B cell (primary cell): ENCODE results near the gene SNX19. TPM values are rescaled to one million over a fixed set of nuclear protein-coding genes. Genes with fewer than 3 reads are reported as not detected.

Source experiments
- ATAC-seq: fragments of 200-7000 bp; cut with Tn5 transposase; one replicate; pipeline ENCODE4 v1.10.0; 2021; ENCODE audit warnings: low read depth, mild to moderate bottlenecking, moderate number of reproducible peaks, moderate library complexity
- CTCF ChIA-PET: fragments of 350-600 bp; sonication (Branson Sonifier 250); formaldehyde crosslinking; loops from one replicate; lab custom pipeline; 2021; ENCODE audit warnings: antibody characterized with exemption, inconsistent platforms; lab: Charles Lee
- POLR2A ChIA-PET: fragments of 350-600 bp; sonication (Branson Sonifier 250); formaldehyde crosslinking; loops from one replicate; lab custom pipeline; 2021; ENCODE audit warnings: antibody characterized with exemption; lab: Charles Lee
- DNase-seq: peaks from one replicate; pipeline ENCODE4 v3.0.0; 2013
- H2AFZ ChIP-seq: 2 replicates; pipeline ENCODE4 v1.6.1; 2012; ENCODE audit warnings: mild to moderate bottlenecking, low read depth, low read length; ENCODE audit not compliant: insufficient read depth, poor library complexity, severe bottlenecking
- H3K27ac ChIP-seq, 2 donors: 1 replicate in 1 of 2; 2 replicates in 1 of 2; pipeline ENCODE4 v1.5.1; 2012 to 2013; ENCODE audit warnings: low read length in 2 of 2, mild to moderate bottlenecking in 2 of 2, moderate library complexity in 1 of 2
- H3K27me3 ChIP-seq, 4 experiments: fragments of 200-600 bp in 1 of 4; sonication (generic) in 1 of 4; replicated peaks in 1 of 4; 1 replicate in 2 of 4; 2 replicates in 2 of 4; pipeline versions ENCODE4 v1.6.1 to v1.7.0; 2013 to 2016; ENCODE audit warnings: low read length in 3 of 4, mild to moderate bottlenecking in 2 of 4, mixed read lengths in 1 of 4, moderate library complexity in 1 of 4; ENCODE audit not compliant: insufficient read depth in 4 of 4, control insufficient read depth in 3 of 4; ENCODE audit errors: control extremely low read depth in 1 of 4
- H3K36me3 ChIP-seq, 2 experiments: replicated peaks in 1 of 2; 1 replicate in 1 of 2; 2 replicates in 1 of 2; pipeline versions ENCODE4 v1.6.1 to v1.7.1; 2013; ENCODE audit warnings: low read length in 1 of 2; ENCODE audit not compliant: insufficient read depth in 2 of 2, control insufficient read depth in 1 of 2; ENCODE audit errors: control extremely low read depth in 1 of 2, extremely low read depth in 1 of 2
- H3K4me1 ChIP-seq, 2 donors: fragments of 200-600 bp in 1 of 2; sonication (generic) in 1 of 2; 1 replicate in 1 of 2; 2 replicates in 1 of 2; pipeline versions ENCODE4 v1.5.1 to v1.6.1; 2013 to 2017; ENCODE audit warnings: low read length in 2 of 2; ENCODE audit not compliant: control insufficient read depth in 2 of 2, insufficient read depth in 2 of 2
- H3K4me2 ChIP-seq: replicated peaks from 2 replicates; pipeline ENCODE3; 2012; ENCODE audit warnings: mild to moderate bottlenecking, low read depth, low read length; ENCODE audit not compliant: poor library complexity, severe bottlenecking
- H3K4me3 ChIP-seq, 5 experiments: fragments of 200-600 bp in 1 of 5; sonication (generic) in 1 of 5; 1 replicate in 3 of 5; 2 replicates in 2 of 5; pipeline versions ENCODE4 v1.5.1 to v1.7.0; 2011 to 2016; ENCODE audit warnings: low read length in 4 of 5, mild to moderate bottlenecking in 4 of 5, low read depth in 2 of 5, control low read depth in 1 of 5, moderate library complexity in 1 of 5; ENCODE audit not compliant: insufficient read depth in 1 of 5; ENCODE audit errors: control extremely low read depth in 1 of 5, extremely low read depth in 1 of 5
- H3K79me2 ChIP-seq: fragments of 200-600 bp; sonication (generic); one replicate; pipeline ENCODE4 v1.6.0; 2016; ENCODE audit warnings: low read length; ENCODE audit not compliant: control insufficient read depth, insufficient read depth
- H3K9ac ChIP-seq: fragments of 200-600 bp; sonication (generic); 2 replicates; pipeline ENCODE4 v1.6.1; 2017; ENCODE audit warnings: mild to moderate bottlenecking, low read length, moderate library complexity
- H3K9me3 ChIP-seq, 3 donors: one replicate each; pipeline versions ENCODE4 v1.6.1 to v1.7.1; 2013; ENCODE audit warnings: low read length in 2 of 3; ENCODE audit not compliant: control insufficient read depth in 2 of 3, insufficient read depth in 1 of 3; ENCODE audit errors: control extremely low read depth in 1 of 3
- H4K20me1 ChIP-seq: 2 replicates; pipeline ENCODE4 v1.6.0; 2012; ENCODE audit warnings: mild to moderate bottlenecking, low read length; ENCODE audit not compliant: insufficient read depth, control insufficient read depth, poor library complexity, severe bottlenecking
- H3K27ac Mint-ChIP-seq: one replicate; pipeline ENCODE4 v1.8.0; 2021; ENCODE audit warnings: mixed read lengths
- H3K27me3 Mint-ChIP-seq: one replicate; pipeline ENCODE4 v1.8.0; 2021; ENCODE audit warnings: mixed read lengths
- H3K4me1 Mint-ChIP-seq: one replicate; pipeline ENCODE4 v1.8.0; 2021; ENCODE audit warnings: mixed read lengths
- H3K4me3 Mint-ChIP-seq: one replicate; pipeline ENCODE4 v1.8.0; 2021; ENCODE audit warnings: mixed read lengths
- H3K9me3 Mint-ChIP-seq: one replicate; pipeline ENCODE4 v1.8.0; 2022; ENCODE audit warnings: mixed read lengths; ENCODE audit not compliant: insufficient read depth
- EZH2 ChIP-seq: IDR thresholded peaks from 2 replicates; pipeline ENCODE4 v1.6.1; 2012; ENCODE audit warnings: borderline replicate concordance, low read depth, mild to moderate bottlenecking, moderate library complexity, low read length; ENCODE audit not compliant: insufficient read depth, poor library complexity, severe bottlenecking
- WGBS: methylation state at CpG from one replicate; pipeline ENCODE4 v1.1.5; 2013; ENCODE audit warnings: missing lambda C conversion rate; ENCODE audit not compliant: insufficient coverage; 5-methylcytosine and 5-hydroxymethylcytosine counted together
- intact Hi-C: fragments of 100-400 bp; cut with micrococcal nuclease; formaldehyde crosslinking; loops from one replicate; pipeline ENCODE4 v1.10.0; 2022
- polyA plus RNA-seq: library from polyadenylated mRNA; depleted of rRNA; stranded (reverse); fragments of >200 nt; gene quantifications from 2 replicates; pipeline ENCODE4 v1.2.3, GENCODE V29; 2012
- total RNA-seq, 2 donors: library from RNA; stranded (reverse); fragments of 120-200 nt in 1 of 2; gene quantifications; 1 replicate in 1 of 2; 2 replicates in 1 of 2; pipeline versions ENCODE4 v1.2.3 to v1.2.4, GENCODE V29; 2013 to 2022
- TF ChIP-seq, protein P1 (sequence below): fragments of 200-600 bp; IDR thresholded peaks from one replicate; pipeline ENCODE4 v1.8.0; 2022; ENCODE audit warnings: antibody characterized with exemption, mild to moderate bottlenecking

Gene SNX19
- total and polyA plus RNA-seq, 2 donors (not counting 1 experiment from before 2014, with no cell fraction given): 24.2 to 74.0 TPM

DNA sequence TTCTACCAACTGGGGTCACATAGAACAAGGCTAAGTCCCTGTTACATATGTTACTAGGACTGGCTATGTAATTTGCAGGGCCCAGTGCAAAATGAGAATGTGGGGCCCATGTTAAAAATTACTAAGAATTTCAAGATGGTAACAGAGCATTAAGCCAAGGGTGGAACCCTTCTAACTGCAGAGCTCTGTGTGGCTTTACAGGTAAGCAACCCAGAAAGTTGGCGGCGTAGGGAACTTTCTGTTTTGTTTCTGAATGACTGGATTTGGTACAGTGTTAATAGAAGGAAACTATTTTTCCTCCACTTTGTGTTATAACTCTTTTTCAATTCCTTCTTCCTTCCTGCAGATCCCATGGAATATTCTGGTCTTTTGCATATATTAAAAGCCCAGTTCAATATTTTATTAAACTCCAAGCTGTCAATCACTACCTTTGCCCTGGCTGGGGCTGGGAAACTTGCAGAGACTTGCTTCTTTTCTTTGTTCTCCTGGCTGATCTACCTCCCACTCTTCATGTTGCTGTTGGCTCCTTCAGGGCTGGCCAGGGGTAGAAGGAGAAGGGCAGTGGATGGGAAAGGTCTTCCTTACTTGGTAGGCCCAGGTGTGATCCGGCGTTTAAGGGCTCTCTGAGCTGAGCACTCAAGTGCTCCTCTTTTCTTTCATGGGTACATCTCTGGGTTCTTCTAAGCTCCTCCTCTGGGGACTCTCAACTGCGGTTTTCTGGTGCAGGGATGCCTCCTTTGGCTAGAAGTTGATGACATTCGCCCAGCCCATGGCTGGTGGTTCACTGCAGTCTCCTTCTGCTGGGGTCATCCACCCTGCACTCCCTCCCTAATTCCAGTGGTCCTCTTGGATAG lies 67.7 kb downstream of the SNX19 start:
- ATAC-seq (no peak), DNase-seq (no peak)
- no peaks in the 10 kb centered on the region for H3K36me3 ChIP-seq
- intact Hi-C loops: no loop called here
- H3K27me3 ChIP-seq: peaks cover 0 to 5% (median 3%) of the 10 kb centered on the region in 4 experiments
- H3K4me1 Mint-ChIP-seq: peaks cover 1% of the 10 kb centered on the region
- H2AFZ ChIP-seq: no peak overlapping the region
- H3K4me1 ChIP-seq: peaks cover 0 to 2% of the 10 kb centered on the region in 2 donors
- H3K27me3 Mint-ChIP-seq: peaks cover 33% of the 10 kb centered on the region
- no peak overlapping the region for H3K9ac ChIP-seq
- 86% methylated on average over 4 of the region's 6 CpGs for WGBS
- H3K79me2 ChIP-seq: no peaks in the 10 kb centered on the region
- no peaks in the 10 kb centered on the region for H4K20me1 ChIP-seq
- H3K9me3 ChIP-seq: no peaks in the 10 kb centered on the region
- CTCF ChIA-PET: interaction anchor here (1.0 kb wide), 1 partner anchor 10 kb away, joined by 3 read pairs; no protein-coding TSS in a partner anchor
- H3K4me3 ChIP-seq: no peak overlapping the region
- no peak overlapping the region for H3K4me2 ChIP-seq
- POLR2A ChIA-PET: no interaction called here
- H3K4me3 Mint-ChIP-seq: no peak overlapping the region
- no peak overlapping the region for H3K27ac Mint-ChIP-seq
- H3K27ac ChIP-seq: no peak overlapping the region
- TF ChIP-seq, protein P1, sequence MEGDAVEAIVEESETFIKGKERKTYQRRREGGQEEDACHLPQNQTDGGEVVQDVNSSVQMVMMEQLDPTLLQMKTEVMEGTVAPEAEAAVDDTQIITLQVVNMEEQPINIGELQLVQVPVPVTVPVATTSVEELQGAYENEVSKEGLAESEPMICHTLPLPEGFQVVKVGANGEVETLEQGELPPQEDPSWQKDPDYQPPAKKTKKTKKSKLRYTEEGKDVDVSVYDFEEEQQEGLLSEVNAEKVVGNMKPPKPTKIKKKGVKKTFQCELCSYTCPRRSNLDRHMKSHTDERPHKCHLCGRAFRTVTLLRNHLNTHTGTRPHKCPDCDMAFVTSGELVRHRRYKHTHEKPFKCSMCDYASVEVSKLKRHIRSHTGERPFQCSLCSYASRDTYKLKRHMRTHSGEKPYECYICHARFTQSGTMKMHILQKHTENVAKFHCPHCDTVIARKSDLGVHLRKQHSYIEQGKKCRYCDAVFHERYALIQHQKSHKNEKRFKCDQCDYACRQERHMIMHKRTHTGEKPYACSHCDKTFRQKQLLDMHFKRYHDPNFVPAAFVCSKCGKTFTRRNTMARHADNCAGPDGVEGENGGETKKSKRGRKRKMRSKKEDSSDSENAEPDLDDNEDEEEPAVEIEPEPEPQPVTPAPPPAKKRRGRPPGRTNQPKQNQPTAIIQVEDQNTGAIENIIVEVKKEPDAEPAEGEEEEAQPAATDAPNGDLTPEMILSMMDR: no peak
- TF ChIP-seq EZH2: no peak
- no peaks in the 10 kb centered on the region for H3K9me3 Mint-ChIP-seq

DNA sequence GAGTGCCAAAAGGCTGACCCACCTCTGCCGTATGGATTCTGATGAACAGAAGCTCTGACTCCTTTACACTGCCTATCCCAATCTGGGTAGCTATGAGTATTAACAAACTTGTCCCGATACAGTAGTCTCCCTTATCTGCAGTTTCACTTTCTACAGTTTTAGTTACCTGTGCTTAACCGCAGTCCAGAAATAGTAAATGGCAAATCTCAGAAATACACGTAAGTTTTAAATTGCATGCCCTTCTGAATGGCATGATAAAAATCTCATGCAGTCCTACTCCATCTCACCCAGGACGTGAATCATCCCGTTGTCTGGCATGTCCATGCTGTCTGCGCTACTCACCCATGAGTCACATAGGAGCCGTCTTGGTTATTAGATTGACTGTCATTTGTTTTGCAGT lies 68.8 kb downstream of the SNX19 start:
- H3K36me3 ChIP-seq: no peaks in the 10 kb centered on the region
- CTCF ChIA-PET: interaction anchor here (1.0 kb wide), 1 partner anchor 11 kb away, joined by 3 read pairs; no protein-coding TSS in a partner anchor
- TF ChIP-seq, protein P1: no peak
- no peak for TF ChIP-seq EZH2

More for the DNA sequence above, 68.8 kb downstream of the SNX19 start:
- H4K20me1 ChIP-seq: no peaks in the 10 kb centered on the region
- ATAC-seq (no peak), DNase-seq (no peak)
- peaks cover 0 to 13% (median 5%) of the 10 kb centered on the region in 4 experiments for H3K27me3 ChIP-seq
- peaks cover 38% of the 10 kb centered on the region for H3K27me3 Mint-ChIP-seq
- no peak overlapping the region for H3K27ac ChIP-seq
- H3K9me3 Mint-ChIP-seq: no peaks in the 10 kb centered on the region
- no peak overlapping the region for H3K27ac Mint-ChIP-seq
- no peak overlapping the region for H3K4me3 ChIP-seq
- no peaks in the 10 kb centered on the region for H3K79me2 ChIP-seq
- no peaks in the 10 kb centered on the region for H3K9me3 ChIP-seq
- H3K4me1 ChIP-seq: no peaks in the 10 kb centered on the region
- intact Hi-C loops: no loop called here
- no peak overlapping the region for H3K4me2 ChIP-seq
- no peak overlapping the region for H3K4me3 Mint-ChIP-seq
- POLR2A ChIA-PET: no interaction called here
- H2AFZ ChIP-seq: no peak overlapping the region
- no peak overlapping the region for H3K9ac ChIP-seq
- no peaks in the 10 kb centered on the region for H3K4me1 Mint-ChIP-seq
- WGBS: 89% methylated on average over 4 of the region's 8 CpGs
